H9 (cell line): ENCODE data around the gene CSTF3. TPM values are rescaled to one million over a fixed set of nuclear protein-coding genes. Genes with fewer than 3 reads are reported as not detected.

Experiments used
- DNase-seq: peaks from one replicate; pipeline ENCODE4 v3.0.0-alpha.2; 2017
- H2AFZ ChIP-seq: one replicate; pipeline ENCODE4 v1.6.1; 2013; ENCODE audit warnings: mild to moderate bottlenecking, low read length, control low read depth, moderate library complexity
- H2AK5ac ChIP-seq: 2 replicates; pipeline ENCODE4 v1.6.1; 2013; ENCODE audit warnings: low read length, control low read depth, mixed read lengths; ENCODE audit not compliant: insufficient read length
- H2BK120ac ChIP-seq: one replicate; pipeline ENCODE4 v1.6.1; 2013; ENCODE audit warnings: low read depth, mild to moderate bottlenecking, low read length, control low read depth, inconsistent platforms; ENCODE audit not compliant: poor library complexity, severe bottlenecking
- H2BK12ac ChIP-seq: 2 replicates; pipeline ENCODE4 v1.6.1; 2013; ENCODE audit warnings: low read length, control low read depth, mixed read lengths, low read depth; ENCODE audit not compliant: insufficient read length
- H2BK15ac ChIP-seq: 2 replicates; pipeline ENCODE4 v1.6.1; 2013; ENCODE audit warnings: low read depth, low read length, control low read depth
- H2BK20ac ChIP-seq: one replicate; pipeline ENCODE4 v1.6.1; 2013; ENCODE audit warnings: low read depth, mild to moderate bottlenecking, low read length, control low read depth, inconsistent platforms; ENCODE audit not compliant: poor library complexity, severe bottlenecking
- H2BK5ac ChIP-seq: 2 replicates; pipeline ENCODE4 v1.6.1; 2013; ENCODE audit warnings: low read length, control low read depth, mixed read lengths; ENCODE audit not compliant: insufficient read length
- H3K14ac ChIP-seq: 2 replicates; pipeline ENCODE4 v1.6.1; 2013; ENCODE audit warnings: low read length, control low read depth; ENCODE audit not compliant: insufficient read depth
- H3K18ac ChIP-seq: 2 replicates; pipeline ENCODE4 v1.6.1; 2013; ENCODE audit warnings: low read depth, mild to moderate bottlenecking, mixed read lengths, low read length, control low read depth; ENCODE audit not compliant: insufficient read length
- H3K23ac ChIP-seq: 2 replicates; pipeline ENCODE4 v1.6.1; 2013; ENCODE audit warnings: low read length, control low read depth, mixed read lengths, low read depth; ENCODE audit not compliant: insufficient read length
- H3K23me2 ChIP-seq: 2 replicates; pipeline ENCODE4 v1.6.1; 2013; ENCODE audit warnings: low read depth, mild to moderate bottlenecking, mixed read lengths, low read length, control low read depth; ENCODE audit not compliant: insufficient read length, poor library complexity, severe bottlenecking
- H3K27ac ChIP-seq: 2 replicates; pipeline ENCODE4 v1.5.1; 2013; ENCODE audit warnings: low read length, control low read depth, mixed read lengths, low read depth; ENCODE audit not compliant: insufficient read length
- H3K27me3 ChIP-seq: 2 replicates; pipeline ENCODE4 v1.6.1; 2013; ENCODE audit warnings: low read length, control low read depth, inconsistent platforms; ENCODE audit not compliant: insufficient read depth
- H3K4ac ChIP-seq: 2 replicates; pipeline ENCODE4 v1.6.1; 2013; ENCODE audit warnings: low read depth, mild to moderate bottlenecking, control low read depth, inconsistent platforms, low read length, moderate library complexity
- H3K4me1 ChIP-seq: 2 replicates; pipeline ENCODE4 v1.6.1; 2013; ENCODE audit warnings: low read length, control low read depth, inconsistent platforms; ENCODE audit not compliant: insufficient read depth
- H3K4me2 ChIP-seq: 2 replicates; pipeline ENCODE4 v1.6.1; 2013; ENCODE audit warnings: low read length, control low read depth, mixed read lengths; ENCODE audit not compliant: insufficient read length, insufficient read depth
- H3K56ac ChIP-seq: 2 replicates; pipeline ENCODE4 v1.6.1; 2013; ENCODE audit warnings: low read depth, mild to moderate bottlenecking, mixed read lengths, low read length, control low read depth; ENCODE audit not compliant: insufficient read length
- H3K79me1 ChIP-seq: 2 replicates; pipeline ENCODE4 v1.6.1; 2013; ENCODE audit warnings: low read depth, mild to moderate bottlenecking, moderate library complexity, low read length, control low read depth, inconsistent platforms; ENCODE audit not compliant: insufficient read depth, poor library complexity, severe bottlenecking
- H3K79me2 ChIP-seq: 2 replicates; pipeline ENCODE4 v1.6.1; 2013; ENCODE audit warnings: low read length, control low read depth, inconsistent platforms; ENCODE audit not compliant: insufficient read depth
- H3K9ac ChIP-seq: 2 replicates; pipeline ENCODE4 v1.6.1; 2013; ENCODE audit warnings: low read length, control low read depth, mixed read lengths; ENCODE audit not compliant: insufficient read length; ENCODE audit errors: extremely low read depth
- H3K9me3 ChIP-seq: one replicate; pipeline ENCODE4 v1.6.1; 2013; ENCODE audit warnings: low read depth, low read length, inconsistent platforms; ENCODE audit not compliant: control insufficient read depth
- H3T11ph ChIP-seq: one replicate; pipeline ENCODE4 v1.6.1; 2013; ENCODE audit warnings: mild to moderate bottlenecking, low read length, control low read depth, inconsistent platforms
- H4K20me1 ChIP-seq: one replicate; pipeline ENCODE4 v1.6.1; 2013; ENCODE audit not compliant: control insufficient read depth, insufficient read length, insufficient read depth
- H4K5ac ChIP-seq: 2 replicates; pipeline ENCODE4 v1.6.1; 2013; ENCODE audit warnings: low read depth, mild to moderate bottlenecking, mixed read lengths, low read length, control low read depth; ENCODE audit not compliant: insufficient read length
- H4K8ac ChIP-seq: replicated peaks from 2 replicates; pipeline ENCODE4 v1.6.1; 2013; ENCODE audit warnings: low read length, control low read depth, mixed read lengths, low read depth; ENCODE audit not compliant: insufficient read length
- H4K91ac ChIP-seq: 2 replicates; pipeline ENCODE4 v1.6.1; 2013; ENCODE audit warnings: low read depth, mild to moderate bottlenecking, moderate library complexity, mixed read lengths, low read length, control low read depth; ENCODE audit not compliant: insufficient read length
- H3K27ac Mint-ChIP-seq, 3 experiments: 2 replicates in 2 of 3; 3 replicates in 1 of 3; pipeline ENCODE4 v1.8.0; 2020 to 2021; ENCODE audit warnings: mixed read lengths in 3 of 3, mild to moderate bottlenecking in 1 of 3, moderate library complexity in 1 of 3
- H3K27me3 Mint-ChIP-seq: 2 replicates; pipeline ENCODE4 v1.8.0; 2021; ENCODE audit warnings: low read depth, mild to moderate bottlenecking, moderate library complexity, mixed read lengths
- H3K36me3 Mint-ChIP-seq, 3 experiments: 2 replicates in 2 of 3; 3 replicates in 1 of 3; pipeline ENCODE4 v1.8.0; 2020 to 2021; ENCODE audit warnings: low read depth in 3 of 3, mixed read lengths in 3 of 3; ENCODE audit not compliant: insufficient read depth in 1 of 3
- H3K4me1 Mint-ChIP-seq, 2 experiments: 2 replicates each; pipeline ENCODE4 v1.8.0; 2020; ENCODE audit warnings: mixed read lengths in 2 of 2
- H3K4me3 Mint-ChIP-seq, 2 experiments: 2 replicates in 1 of 2; 3 replicates in 1 of 2; pipeline ENCODE4 v1.8.0; 2020 to 2021; ENCODE audit warnings: mild to moderate bottlenecking in 2 of 2, mixed read lengths in 2 of 2, moderate library complexity in 1 of 2
- H3K9me3 Mint-ChIP-seq, 2 experiments: 2 replicates in 1 of 2; 3 replicates in 1 of 2; pipeline ENCODE4 v1.8.0; 2020; ENCODE audit warnings: mild to moderate bottlenecking in 2 of 2, mixed read lengths in 2 of 2, moderate library complexity in 1 of 2
- CTCF ChIP-seq: fragments of 200-600 bp; sonication (generic); conservative IDR thresholded peaks from 3 replicates; pipeline ENCODE4 v1.8.0; 2021; ENCODE audit warnings: antibody characterized with exemption, mild to moderate bottlenecking
- WGBS: extraction: QIAGEN DNeasy Blood & Tissue Kit; methylation state at CpG from one replicate; pipeline ENCODE4 v1.1.7; 2013; ENCODE audit warnings: missing lambda C conversion rate, low lambda C conversion rate, mixed read lengths; ENCODE audit not compliant: insufficient read length; ENCODE audit errors: extremely low coverage; 5-methylcytosine and 5-hydroxymethylcytosine counted together
- total RNA-seq: library from RNA; stranded (reverse); gene quantifications from 2 replicates; pipeline ENCODE4 v1.2.1, GENCODE V29; 2021

Gene CSTF3
- total RNA-seq, 1 experiment from 2014 or later = 41.5 TPM

GRCh38 chr11:33059331-33060007 is 101.8 kb downstream of the CSTF3 start:
- H2BK120ac ChIP-seq = no peak overlapping the region
- H3T11ph ChIP-seq = no peak overlapping the region
- no peak overlapping the region for H3K56ac ChIP-seq
- no peak overlapping the region for H3K4me3 Mint-ChIP-seq
- H3K9ac ChIP-seq = no peak overlapping the region
- H4K91ac ChIP-seq = no peak overlapping the region
- H3K36me3 Mint-ChIP-seq = peaks cover 17 to 64% (median 52%) of the 10 kb centered on the region in 3 experiments; a peak in 6 of 7 replicates
- H3K18ac ChIP-seq = no peak overlapping the region
- no peaks in the 10 kb centered on the region for H3K27me3 ChIP-seq
- H2BK20ac ChIP-seq = no peak overlapping the region
- no peaks in the 10 kb centered on the region; the same call in 1 of the 2 replicates for H3K4me1 ChIP-seq
- no peak overlapping the region for H2BK12ac ChIP-seq
- H3K23ac ChIP-seq = no peak overlapping the region
- WGBS = no CpG with 5 or more reads among the region's 5 CpGs
- no peaks in the 10 kb centered on the region for H3K27me3 Mint-ChIP-seq
- H2AFZ ChIP-seq = no peak overlapping the region
- no peak overlapping the region for H4K8ac ChIP-seq
- H3K9me3 ChIP-seq = no peaks in the 10 kb centered on the region
- H3K4me1 Mint-ChIP-seq = peaks cover 18 to 26% of the 10 kb centered on the region in 2 experiments
- H4K5ac ChIP-seq = no peak overlapping the region
- DNase-seq = no peak
- no peak overlapping the region for H2AK5ac ChIP-seq
- H3K14ac ChIP-seq = no peak overlapping the region
- no peaks in the 10 kb centered on the region for H4K20me1 ChIP-seq
- no peak overlapping the region for H2BK15ac ChIP-seq
- H3K9me3 Mint-ChIP-seq = no peaks in the 10 kb centered on the region
- H3K23me2 ChIP-seq = no peaks in the 10 kb centered on the region
- no peaks in the 10 kb centered on the region for H3K79me1 ChIP-seq
- H3K4me2 ChIP-seq = no peak overlapping the region
- TF ChIP-seq CTCF = no peak
- peak overlapping the region; percentile 78 to 90 (median 79); a peak in 5 of 7 replicates for H3K27ac Mint-ChIP-seq
- H3K27ac ChIP-seq = no peak overlapping the region
- H3K4ac ChIP-seq = no peak overlapping the region
- H2BK5ac ChIP-seq = no peak overlapping the region
- no peaks in the 10 kb centered on the region for H3K79me2 ChIP-seq
